Right renal cortex interstitium (tissue), 3 donors: ENCODE data around the gene PLTP. TPM values are rescaled to one million over a fixed set of nuclear protein-coding genes. Genes with fewer than 3 reads are reported as not detected.
"Not testable (repeated sequence)": the region's sequence is repeated elsewhere in the genome, so short reads cannot be mapped to it uniquely, and the experiment has no call there.

ENCODE experiments used
- DNase-seq, 3 donors: peaks; one replicate each; pipeline ENCODE4 v3.0.0-alpha.2; 2013; ENCODE audit warnings: low read depth in 3 of 3, low spot score in 2 of 3
- polyA plus RNA-seq, 3 donors: library from polyadenylated mRNA; unstranded; fragments of 120-200 nt; gene quantifications; one replicate each; pipeline ENCODE4 v1.2.1, GENCODE V29; 2013; ENCODE audit not compliant: insufficient read length in 3 of 3

Gene PLTP, protein sequence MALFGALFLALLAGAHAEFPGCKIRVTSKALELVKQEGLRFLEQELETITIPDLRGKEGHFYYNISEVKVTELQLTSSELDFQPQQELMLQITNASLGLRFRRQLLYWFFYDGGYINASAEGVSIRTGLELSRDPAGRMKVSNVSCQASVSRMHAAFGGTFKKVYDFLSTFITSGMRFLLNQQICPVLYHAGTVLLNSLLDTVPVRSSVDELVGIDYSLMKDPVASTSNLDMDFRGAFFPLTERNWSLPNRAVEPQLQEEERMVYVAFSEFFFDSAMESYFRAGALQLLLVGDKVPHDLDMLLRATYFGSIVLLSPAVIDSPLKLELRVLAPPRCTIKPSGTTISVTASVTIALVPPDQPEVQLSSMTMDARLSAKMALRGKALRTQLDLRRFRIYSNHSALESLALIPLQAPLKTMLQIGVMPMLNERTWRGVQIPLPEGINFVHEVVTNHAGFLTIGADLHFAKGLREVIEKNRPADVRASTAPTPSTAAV
- polyA plus RNA-seq: 100 to 1,000 TPM; 129 to 133 (median 131) TPM

DNA sequence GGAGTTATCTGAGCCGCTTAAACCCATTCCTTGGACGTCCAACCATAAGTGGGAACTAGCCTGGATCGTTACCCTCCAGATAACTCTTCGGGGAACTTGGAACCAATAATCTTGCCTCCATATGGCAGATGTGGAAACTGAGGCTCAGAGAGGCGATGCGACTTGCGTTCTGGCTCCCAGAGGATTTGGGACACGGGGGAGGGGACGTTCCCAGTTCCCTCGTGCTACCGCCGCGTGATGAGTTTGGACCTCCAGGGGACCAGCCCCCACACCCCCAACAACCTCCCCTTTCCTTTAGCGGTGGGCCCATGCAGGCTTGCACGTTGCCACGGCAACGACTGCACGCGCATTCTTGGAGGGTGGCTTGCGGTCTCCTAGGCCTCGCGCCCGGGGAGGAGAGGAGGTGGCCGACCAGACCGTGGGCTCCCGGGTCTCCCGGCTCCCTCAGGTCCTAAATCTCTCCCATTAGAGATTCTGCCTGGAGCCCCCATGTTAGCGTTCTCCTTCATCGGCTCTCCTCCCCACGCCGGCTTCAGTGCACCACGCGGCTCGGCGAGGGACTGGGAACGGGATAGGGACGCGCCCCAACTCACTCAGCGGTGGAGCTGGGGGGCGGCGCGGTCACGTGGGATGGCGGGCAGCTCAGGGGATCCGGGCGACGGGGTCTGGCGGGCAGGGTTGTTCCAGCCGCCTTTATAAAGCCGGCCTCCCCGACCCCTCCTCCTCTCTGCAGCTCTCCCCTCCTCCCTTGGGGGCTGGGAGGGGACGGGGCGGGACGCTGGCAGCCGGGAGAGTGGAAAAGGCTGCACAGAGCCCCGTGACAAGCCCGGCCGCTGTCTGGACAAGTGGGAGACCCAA lies at the start of gene PLTP:
Gene PLTP, minus strand, starts transcription at position 670 of the 858 bp plus-strand sequence. CDS start 703 bp downstream, outside the sequence.
- DNase-seq: peak in 1 of 3 donors; percentile 61

- DNase-seq: no peak
Measured at GRCh38 chr20:45959956-45960630, 48.1 kb upstream of the PLTP start.

DNA sequence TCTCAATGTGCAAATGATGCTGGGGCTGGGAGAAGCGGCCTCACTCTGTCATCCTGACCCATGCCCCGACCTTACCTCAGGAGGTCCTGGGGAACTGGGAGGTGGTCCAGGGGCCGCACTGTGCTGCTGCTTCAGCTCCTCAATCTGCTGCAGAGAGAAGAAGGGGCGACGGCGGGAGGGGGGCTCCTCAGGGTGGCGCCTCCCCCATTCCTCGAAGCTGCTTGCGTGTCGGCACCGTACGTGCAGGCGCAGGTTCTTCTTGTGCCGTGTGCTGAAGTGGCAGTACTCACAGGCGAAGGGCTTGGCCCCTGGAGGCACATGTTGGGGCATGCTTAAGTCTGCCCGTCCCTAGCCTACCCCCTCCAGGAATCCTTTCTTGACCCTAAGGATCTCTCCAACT lies 47.2 kb upstream of the PLTP start:
- DNase-seq: no peak

GRCh38 chr20:45958593-45958992 lies 46.6 kb upstream of the PLTP start:
- DNase-seq: no peak

DNA sequence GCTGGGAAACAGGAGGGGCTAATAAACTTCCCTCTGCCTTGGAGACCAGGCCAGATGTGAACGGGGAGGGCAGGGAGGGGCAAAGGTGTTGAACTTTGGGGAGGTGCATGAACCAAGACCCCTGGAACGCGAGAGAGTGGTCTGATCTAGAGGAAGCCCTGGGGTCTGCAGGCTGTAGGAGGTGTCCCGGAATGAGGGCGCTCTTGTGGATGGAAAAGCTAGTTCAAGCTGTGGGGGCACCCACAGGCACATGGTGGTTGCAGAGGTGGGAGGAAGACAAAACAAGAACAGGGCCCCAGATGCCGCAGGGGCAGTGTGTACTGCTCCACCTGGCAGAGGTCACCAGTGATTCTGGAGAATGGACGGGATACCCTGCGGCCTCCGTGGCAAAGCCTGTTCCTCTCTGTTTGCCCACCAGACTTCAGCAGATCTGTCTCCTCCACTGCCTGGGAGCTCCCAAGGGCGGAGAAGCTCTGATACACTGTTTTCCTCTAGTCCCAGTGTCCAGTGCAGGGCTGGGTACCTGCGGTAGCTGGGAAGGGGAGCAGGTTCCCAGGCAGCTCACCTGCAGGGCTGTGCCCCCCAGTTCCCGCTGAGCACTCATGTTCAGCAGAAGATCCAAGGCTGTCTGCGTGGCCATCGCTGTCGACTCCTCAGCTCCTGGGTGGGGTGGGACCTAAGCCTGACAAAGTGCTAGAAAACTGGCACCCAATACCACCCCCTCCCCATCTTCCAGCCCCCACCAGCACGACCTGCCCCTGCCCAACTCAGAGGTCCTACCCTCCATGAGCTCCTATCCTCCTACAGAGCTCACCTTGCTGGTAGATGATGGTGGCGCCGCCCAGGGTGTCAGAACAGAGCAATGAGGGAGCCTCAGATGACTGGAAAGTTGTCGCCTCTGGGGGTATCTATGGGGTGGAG lies 45.3 kb upstream of the PLTP start:
- no peak for DNase-seq

DNA sequence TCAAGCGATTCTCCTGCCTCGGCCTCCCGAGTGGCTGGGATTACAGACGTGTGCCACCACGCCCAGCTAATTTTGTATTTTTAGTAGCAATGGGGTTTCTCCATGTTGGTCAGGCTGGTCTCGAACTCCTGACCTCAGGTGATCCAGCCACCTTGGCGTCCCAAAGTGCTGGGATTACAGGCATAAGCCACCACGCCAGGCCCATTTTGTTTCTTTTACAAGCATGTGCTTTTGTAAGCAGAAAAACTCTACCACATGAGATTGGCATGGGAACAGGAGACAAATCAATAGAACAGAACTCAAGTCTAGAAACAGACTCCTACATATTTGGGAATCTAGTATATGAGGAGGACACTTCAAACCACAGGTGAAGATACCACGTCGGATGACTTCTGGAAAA lies 44.4 kb upstream of the PLTP start:
- not testable (repeated sequence) for DNase-seq

DNA sequence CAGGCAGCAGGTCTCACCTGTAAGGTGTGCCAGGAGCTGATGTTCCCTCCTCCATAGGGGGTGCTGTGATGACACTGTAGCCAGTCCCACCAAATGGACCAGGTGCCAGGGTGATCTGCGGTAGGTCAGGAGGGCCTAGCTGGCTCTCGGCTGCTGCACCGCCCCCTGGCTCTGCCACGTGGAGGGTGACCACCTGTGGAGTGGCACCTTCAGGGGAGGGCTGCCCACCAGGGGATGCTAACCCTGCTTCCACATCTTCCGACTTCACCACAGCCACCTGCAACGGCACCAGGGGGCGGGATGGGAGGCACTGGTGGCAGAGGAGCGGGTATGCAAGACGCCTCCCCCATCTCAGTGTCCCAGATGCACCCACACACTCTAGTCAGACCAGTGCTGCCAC lies 41.7 kb upstream of the PLTP start:
- DNase-seq: no peak

DNA sequence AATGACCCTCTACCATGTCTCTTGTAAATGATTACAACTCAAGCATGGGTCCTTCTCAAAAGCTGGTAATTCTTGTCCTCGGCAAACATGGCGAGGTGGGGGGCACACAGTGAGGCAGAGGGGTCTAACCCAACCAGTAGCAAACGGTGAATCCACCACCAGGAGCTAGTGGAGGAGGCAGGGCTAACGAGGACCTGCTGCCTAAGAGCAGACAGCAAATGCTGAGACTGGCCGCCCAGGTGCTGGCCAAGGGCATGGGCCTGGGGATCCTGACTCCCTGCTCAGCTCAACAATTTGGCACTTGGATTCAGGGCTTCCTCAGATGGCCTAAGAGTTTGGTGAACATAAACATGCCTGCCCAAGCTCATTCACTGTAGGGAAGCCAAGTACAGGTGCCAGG lies 40.9 kb upstream of the PLTP start:
- DNase-seq: no peak

GRCh38 chr20:45951925-45952834 lies 40.2 kb upstream of the PLTP start:
- no peak for DNase-seq

GRCh38 chr20:45950330-45950646 lies 38.3 kb upstream of the PLTP start:
- no peak for DNase-seq

DNA sequence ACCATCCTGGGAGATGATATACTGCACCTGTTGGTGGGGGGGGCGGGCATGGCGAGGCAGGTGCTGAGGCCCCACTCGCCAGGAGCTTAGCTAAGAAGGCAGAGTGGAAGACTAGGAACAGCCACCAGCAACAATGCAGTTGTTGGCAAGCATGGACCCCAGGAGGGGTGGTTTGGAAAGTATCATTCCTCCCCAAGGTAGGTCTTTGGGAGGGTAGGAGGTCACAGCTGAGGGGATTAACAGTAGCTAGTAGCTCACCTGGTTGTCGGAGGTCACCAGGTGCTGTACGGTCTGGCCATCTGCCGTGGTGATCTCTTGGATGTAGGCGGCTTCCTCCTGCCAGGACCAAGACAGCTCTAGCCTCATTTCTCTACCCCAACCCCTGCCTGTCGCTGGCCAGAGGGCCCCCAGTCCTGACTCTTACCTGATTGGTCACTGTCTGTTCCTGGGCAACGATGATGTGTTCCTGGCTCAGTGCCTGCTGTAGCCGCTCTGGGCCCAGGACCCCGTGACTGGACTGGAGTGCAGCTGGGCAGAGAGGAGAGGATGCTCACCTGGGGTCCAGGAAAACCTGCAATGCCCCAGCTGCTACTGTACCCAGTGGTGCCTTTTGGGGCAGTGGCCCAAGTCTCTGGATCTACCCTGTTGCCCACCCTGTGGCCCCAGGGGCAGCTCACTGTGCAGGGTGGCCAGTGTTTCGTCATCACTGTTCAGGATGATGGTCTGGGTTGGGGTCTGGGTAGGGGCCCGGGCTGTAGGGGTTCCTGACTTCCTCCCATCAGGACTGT lies 37.8 kb upstream of the PLTP start:
- DNase-seq: no peak

DNA sequence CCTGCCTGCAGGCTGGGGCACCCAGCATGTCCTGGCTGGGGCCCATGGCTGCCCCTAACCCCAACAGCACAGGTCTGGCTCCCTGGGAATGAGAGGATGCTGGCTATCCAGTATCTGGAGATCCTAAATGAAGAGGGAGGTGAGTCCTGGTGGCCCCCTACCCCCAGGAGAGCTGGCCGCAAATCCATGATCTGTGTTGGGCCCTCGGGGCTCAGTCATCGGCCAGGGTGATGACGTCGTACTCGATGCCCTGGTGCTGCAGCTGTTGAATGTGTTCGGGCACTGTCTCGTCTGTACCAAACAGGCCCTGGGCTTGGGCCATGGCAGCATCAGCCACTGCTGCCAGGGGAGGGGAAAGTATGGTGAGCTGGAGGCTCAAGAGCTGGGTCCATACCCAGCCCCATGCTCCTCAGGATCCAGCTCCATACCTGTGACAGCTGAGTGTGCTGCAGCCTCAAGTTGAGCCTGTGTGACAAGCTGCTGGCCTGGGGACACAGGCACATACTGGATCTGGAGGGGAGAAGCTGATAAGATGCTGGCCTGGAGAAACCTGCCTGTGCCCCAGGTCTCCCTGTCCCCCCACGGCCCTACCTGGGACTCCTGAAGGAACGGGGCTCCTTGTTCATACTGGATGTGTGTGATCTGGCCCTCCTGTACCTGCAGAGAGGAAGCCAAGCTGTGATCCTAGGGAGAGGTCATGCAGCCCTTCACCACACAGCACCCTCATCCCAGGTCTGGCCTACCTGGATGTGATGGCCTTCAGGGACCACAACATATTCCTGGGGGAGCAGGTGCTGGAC lies 37.0 kb upstream of the PLTP start:
- no peak for DNase-seq

DNA sequence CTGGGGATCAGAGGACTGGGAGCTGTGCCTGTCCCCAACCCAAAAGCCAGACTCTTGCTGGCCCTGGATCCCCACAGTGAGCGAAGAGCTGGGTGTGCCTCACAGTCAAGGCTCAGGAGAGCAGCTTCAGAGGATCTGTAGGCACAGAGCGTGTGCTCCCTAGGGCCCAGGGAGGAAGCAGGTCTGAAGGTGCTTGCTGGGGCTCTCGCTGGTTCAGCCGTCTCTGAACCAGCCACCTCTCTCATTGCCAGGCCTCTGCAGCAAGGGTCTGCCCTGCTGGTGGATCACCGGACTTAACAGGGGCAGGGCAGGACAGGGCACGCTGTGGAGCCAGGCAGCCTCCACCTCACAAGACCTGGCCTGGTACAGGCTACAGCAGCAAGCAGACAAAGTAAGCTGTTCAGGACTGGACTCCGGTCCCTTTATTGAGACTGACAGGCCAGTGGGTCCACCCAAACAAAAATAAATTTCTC lies 36.3 kb upstream of the PLTP start:
- DNase-seq: no peak

DNA sequence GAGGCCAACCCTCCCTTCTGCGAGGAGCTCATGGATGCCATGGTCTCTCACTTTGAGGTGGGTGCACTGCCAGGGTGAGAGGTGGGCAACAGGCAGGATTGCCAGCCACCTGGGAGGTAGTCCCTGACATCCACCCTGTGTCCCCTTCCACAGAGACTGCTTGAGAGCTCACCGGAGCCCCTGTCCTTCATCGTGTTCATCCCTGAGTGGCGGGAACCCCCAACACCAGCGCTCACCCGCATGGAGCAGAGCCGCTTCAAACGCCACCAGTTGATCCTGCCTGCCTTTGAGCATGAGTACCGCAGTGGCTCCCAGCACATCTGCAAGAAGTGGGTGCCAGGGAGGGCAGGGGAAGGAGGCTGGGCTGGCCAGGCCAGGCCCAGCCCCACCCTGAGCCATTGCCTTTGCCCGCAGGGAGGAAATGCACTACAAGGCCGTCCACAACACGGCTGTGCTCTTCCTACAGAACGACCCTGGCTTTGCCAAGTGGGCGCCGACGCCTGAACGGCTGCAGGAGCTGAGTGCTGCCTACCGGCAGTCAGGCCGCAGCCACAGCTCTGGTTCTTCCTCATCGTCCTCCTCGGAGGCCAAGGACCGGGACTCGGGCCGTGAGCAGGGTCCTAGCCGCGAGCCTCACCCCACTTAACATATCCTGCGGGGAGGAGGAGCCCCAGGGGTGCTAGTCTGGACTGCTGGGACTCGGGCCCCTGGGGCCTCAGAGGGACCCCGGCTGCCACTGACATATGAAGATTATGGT lies 35.3 kb upstream of the PLTP start:
- no peak for DNase-seq

- DNase-seq: no peak
Measured at GRCh38 chr20:45946149-45946970, 34.4 kb upstream of the PLTP start.

- no peak for DNase-seq
Measured at GRCh38 chr20:45945678-45946148, 33.8 kb upstream of the PLTP start.
